Adrenal gland (tissue), 12 donors: ENCODE data around the gene CTXND2. TPM values are rescaled to one million over a fixed set of nuclear protein-coding genes. Genes with fewer than 3 reads are reported as not detected.
A peak's percentile ranks its signal among the peaks of the same experiment; 100 is the strongest.

Experiments
- DNase-seq, 7 donors: peaks; one replicate each; pipeline ENCODE4 v3.0.0-alpha.2; 2019 to 2020
- H3K27ac ChIP-seq, 5 donors: fragments of 200-600 bp; sonication (generic) in 4 of 5; 1 replicate in 3 of 5; 2 replicates in 2 of 5; pipeline versions ENCODE4 v1.5.1 to v1.8.0; 2016 to 2020; ENCODE audit warnings: mild to moderate bottlenecking in 1 of 5
- H3K27me3 ChIP-seq: fragments of 200-600 bp; 2 replicates; pipeline ENCODE4 v1.8.0; 2021
- H3K36me3 ChIP-seq, 2 donors: fragments of 200-600 bp; replicated peaks in 1 of 2; 1 replicate in 1 of 2; 2 replicates in 1 of 2; pipeline versions ENCODE4 v1.5.1 to v1.8.0; 2018 to 2022
- H3K4me1 ChIP-seq, 2 donors: fragments of 200-600 bp; replicated peaks in 1 of 2; 1 replicate in 1 of 2; 2 replicates in 1 of 2; pipeline versions ENCODE4 v1.5.1 to v1.8.0; 2018 to 2021
- H3K4me3 ChIP-seq, 4 donors: fragments of 200-600 bp; sonication (generic) in 3 of 4; one replicate each; pipeline ENCODE4 v1.5.1; 2016 to 2018
- H3K9me3 ChIP-seq, 3 donors: fragments of 200-600 bp; sonication (generic) in 1 of 3; replicated peaks in 1 of 3; 1 replicate in 2 of 3; 2 replicates in 1 of 3; pipeline versions ENCODE4 v1.5.1 to v1.8.0; 2016 to 2021
- POLR2A ChIP-seq, 2 donors: fragments of 450-650 bp; IDR thresholded peaks; one replicate each; pipeline ENCODE4 v1.6.1; 2017; ENCODE audit warnings: antibody characterized with exemption in 2 of 2, mild to moderate bottlenecking in 2 of 2, moderate library complexity in 1 of 2
- WGBS, 4 donors: extraction: QIAGEN DNeasy Blood & Tissue Kit in 2 of 4; methylation state at CpG; one replicate each; pipeline versions ENCODE4 v1.1.5 to v1.1.7; 2013 to 2017; 5-methylcytosine and 5-hydroxymethylcytosine counted together
- intact Hi-C, 2 donors: fragments of 100-400 bp; cut with DNase I; formaldehyde crosslinking; loops; one replicate each; pipeline versions ENCODE4 v1.14.1 to v1.15.0; 2022 to 2023
- polyA plus RNA-seq, 3 donors: library from polyadenylated mRNA; stranded (reverse); fragments of 200-250 nt in 2 of 3; fragments of 350-450 nt in 1 of 3; fragmentation: Illumina TruSeq in 1 of 3; extraction: RNeasy Lipid Tissue Mini Kit (QIAGEN cat#74804) in 1 of 3; gene quantifications; one replicate each; pipeline ENCODE4 v1.2.3, GENCODE V29; 2013 to 2014
- total RNA-seq, 9 donors: library from RNA; depleted of rRNA in 4 of 9; stranded (reverse); fragments of >200 nt in 4 of 9; fragments of 120-200 nt in 1 of 9; fragmentation: NEBNext Ultra II Directional in 1 of 9; extraction: Animal tissue kit (Norgen Biotek cat#: 25700) in 1 of 9; gene quantifications; one replicate each; pipeline versions ENCODE4 v1.1.0 to v1.2.4, GENCODE V29; 2013 to 2023
- TF ChIP-seq, protein P1 (sequence below), 6 experiments: fragments of 450-650 bp in 4 of 6; fragments of 200-600 bp in 2 of 6; sonication (generic) in 1 of 6; IDR thresholded peaks; 1 replicate in 5 of 6; 2 replicates in 1 of 6; pipeline versions ENCODE4 v1.5.1 to v1.8.0; 2016 to 2021; ENCODE audit warnings: antibody characterized with exemption in 6 of 6, mild to moderate bottlenecking in 2 of 6, moderate library complexity in 1 of 6
- donor health status: healthy with polysubstance abuse.
- donor health status: Bipolar disorder and iron deficiency.
- donor health status: DM: yes; HTN: yes; CAD: no.
- donor health status: DM: no; HTN: no; CAD: no.
- donor health status: DM: no; HTN: no; CAD: no.
- donor health status: DM: yes; HTN: yes; CAD: no.

The CTXND2 gene
- total and polyA plus RNA-seq, 12 donors: not detected

DNA sequence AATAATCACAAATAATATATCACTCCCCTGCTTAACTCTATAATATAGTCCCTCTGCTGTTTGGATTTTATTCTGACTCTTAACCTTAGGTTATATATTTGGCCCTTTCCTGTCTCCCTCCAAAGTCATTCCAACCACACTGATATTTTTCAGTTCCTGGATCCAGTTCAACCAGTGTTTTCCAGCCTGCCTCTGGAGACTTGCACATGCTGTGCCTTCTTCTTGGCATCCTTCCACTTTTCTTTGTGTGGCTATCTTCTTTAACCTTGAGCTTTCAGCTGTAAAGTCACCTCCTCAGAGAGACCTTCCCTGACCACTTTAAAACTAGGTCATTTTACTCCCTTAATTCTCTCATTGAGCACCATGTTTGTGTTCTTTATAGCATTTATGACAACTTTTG lies 68.3 kb downstream of the CTXND2 start:
- DNase-seq: peak in 2 of 7 donors; percentile 32 to 35
- Histone ChIP-seq H3K4me3 (no peak overlapping the region), H3K27me3 (no peaks in the 10 kb centered on the region), H3K27ac (peak overlapping the region in 2 of 5 donors; percentile 1 to 38), H3K9me3 (no peaks in the 10 kb centered on the region), H3K4me1 (peaks cover 0 to 9% of the 10 kb centered on the region in 2 donors), H3K36me3 (peaks cover 0 to 80% of the 10 kb centered on the region in 2 donors)
- intact Hi-C loops: no loop called here
- TF ChIP-seq, protein P1, sequence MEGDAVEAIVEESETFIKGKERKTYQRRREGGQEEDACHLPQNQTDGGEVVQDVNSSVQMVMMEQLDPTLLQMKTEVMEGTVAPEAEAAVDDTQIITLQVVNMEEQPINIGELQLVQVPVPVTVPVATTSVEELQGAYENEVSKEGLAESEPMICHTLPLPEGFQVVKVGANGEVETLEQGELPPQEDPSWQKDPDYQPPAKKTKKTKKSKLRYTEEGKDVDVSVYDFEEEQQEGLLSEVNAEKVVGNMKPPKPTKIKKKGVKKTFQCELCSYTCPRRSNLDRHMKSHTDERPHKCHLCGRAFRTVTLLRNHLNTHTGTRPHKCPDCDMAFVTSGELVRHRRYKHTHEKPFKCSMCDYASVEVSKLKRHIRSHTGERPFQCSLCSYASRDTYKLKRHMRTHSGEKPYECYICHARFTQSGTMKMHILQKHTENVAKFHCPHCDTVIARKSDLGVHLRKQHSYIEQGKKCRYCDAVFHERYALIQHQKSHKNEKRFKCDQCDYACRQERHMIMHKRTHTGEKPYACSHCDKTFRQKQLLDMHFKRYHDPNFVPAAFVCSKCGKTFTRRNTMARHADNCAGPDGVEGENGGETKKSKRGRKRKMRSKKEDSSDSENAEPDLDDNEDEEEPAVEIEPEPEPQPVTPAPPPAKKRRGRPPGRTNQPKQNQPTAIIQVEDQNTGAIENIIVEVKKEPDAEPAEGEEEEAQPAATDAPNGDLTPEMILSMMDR (IDR thresholded peaks at IDR 0.05): no peak
- no peak for TF ChIP-seq POLR2A (IDR thresholded peaks at IDR 0.05)

DNA sequence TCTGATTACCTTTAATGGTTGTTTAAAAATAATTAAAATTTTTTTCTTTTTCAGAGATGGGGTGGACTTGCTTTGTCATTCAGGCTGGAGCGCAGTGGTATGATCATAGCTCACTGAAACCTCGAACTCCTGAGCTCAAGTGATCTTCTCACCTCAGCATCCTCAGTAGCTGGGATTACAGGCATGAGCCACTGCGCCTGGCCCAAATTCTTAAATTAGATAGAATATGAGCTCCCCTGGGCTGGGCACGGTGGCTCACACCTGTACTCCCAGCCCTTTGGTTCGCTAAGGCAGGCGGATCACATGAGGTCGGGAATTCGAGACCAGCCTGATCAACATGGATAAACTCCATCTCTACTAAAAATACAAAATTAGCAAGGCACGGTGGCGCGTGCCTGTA lies 70.7 kb downstream of the CTXND2 start:
- Histone ChIP-seq H3K9me3 (no peaks in the 10 kb centered on the region), H3K4me3 (no peak overlapping the region), H3K27me3 (no peaks in the 10 kb centered on the region), H3K27ac (no peak overlapping the region), H3K36me3 (peaks cover 0 to 79% of the 10 kb centered on the region in 2 donors), H3K4me1 (peaks cover 0 to 9% of the 10 kb centered on the region in 2 donors)
- TF ChIP-seq, protein P1 (IDR thresholded peaks at IDR 0.05): no peak
- TF ChIP-seq POLR2A (IDR thresholded peaks at IDR 0.05): no peak
- 94 to 98% (median 96%) methylated on average over 11 of the region's 11 CpGs for WGBS, 4 donors
- intact Hi-C loops: no loop called here
- DNase-seq: peak in 1 of 7 donors; percentile 45

DNA sequence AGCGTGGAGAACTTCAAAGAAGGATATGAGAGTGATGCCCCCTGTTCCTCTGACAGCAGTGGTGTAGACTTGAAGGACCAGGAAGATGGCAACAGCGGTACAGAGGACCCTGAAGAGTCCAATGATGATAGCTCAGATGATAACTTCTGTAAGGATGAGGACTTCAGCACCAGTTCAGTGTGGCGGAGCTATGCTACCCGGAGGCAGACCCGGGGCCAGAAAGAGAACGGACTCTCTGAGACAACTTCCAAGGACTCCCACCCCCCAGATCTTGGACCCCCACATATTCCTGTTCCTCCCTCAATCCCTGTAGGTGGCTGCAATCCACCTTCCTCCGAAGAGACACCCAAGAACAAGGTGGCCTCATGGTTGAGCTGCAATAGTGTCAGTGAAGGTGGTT lies 73.7 kb downstream of the CTXND2 start:
- Histone ChIP-seq H3K4me3 (no peak overlapping the region), H3K9me3 (no peaks in the 10 kb centered on the region), H3K4me1 (peaks cover 0 to 1% of the 10 kb centered on the region in 2 donors), H3K36me3 (peaks cover 0 to 85% of the 10 kb centered on the region in 2 donors), H3K27me3 (no peaks in the 10 kb centered on the region), H3K27ac (no peak overlapping the region)
- TF ChIP-seq, protein P1 (IDR thresholded peaks at IDR 0.05): no peak
- no peak for TF ChIP-seq POLR2A (IDR thresholded peaks at IDR 0.05)
- intact Hi-C loops: no loop called here
- WGBS, 4 donors: 95 to 99% (median 97%) methylated on average over 7 of the region's 7 CpGs
- DNase-seq: peak in 1 of 7 donors; percentile 42

DNA sequence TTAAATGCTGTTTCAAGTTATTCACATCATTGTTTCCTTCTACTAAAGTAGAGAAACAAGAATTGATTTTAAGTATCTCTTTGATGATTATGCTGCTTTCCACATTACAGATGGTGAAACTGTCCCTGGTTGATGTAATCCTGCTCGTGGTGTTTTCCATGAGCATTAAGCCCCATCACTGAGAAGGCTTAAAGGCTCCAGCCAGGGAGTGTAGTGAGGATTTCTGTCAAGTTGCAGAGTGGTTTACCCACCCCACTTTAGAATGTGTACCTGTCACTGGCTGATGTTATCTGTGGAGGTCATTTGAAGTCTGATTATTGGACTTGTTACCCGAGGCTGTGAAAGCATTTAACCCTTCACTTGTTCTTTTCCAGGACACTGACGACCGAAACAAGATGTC lies 74.8 kb downstream of the CTXND2 start:
- intact Hi-C loops: no loop called here
- no peak overlapping the region for H3K4me3 ChIP-seq
- TF ChIP-seq, protein P1 (IDR thresholded peaks at IDR 0.05): no peak
- TF ChIP-seq POLR2A (IDR thresholded peaks at IDR 0.05): no peak
- peak in 1 of 7 donors; percentile 39 for DNase-seq
- WGBS, 4 donors: 48 to 68% (median 56%) methylated on average over 4 of the region's 4 CpGs
- peaks cover 0 to 94% of the 10 kb centered on the region in 2 donors for H3K36me3 ChIP-seq
- no peaks in the 10 kb centered on the region for H3K27me3 ChIP-seq
- no peaks in the 10 kb centered on the region for H3K4me1 ChIP-seq
- H3K27ac ChIP-seq: peak overlapping the region in 2 of 5 donors; percentile 32 to 56
- no peaks in the 10 kb centered on the region for H3K9me3 ChIP-seq

Other genes with a start within 250 kb of the CTXND2 start
- 10 to 100 TPM; 19.9 to 45.3 (median 24.9) TPM for gene GOLPH3L, start 190.0 kb upstream of the CTXND2 start, total RNA-seq
- 10 to 100 TPM in 1 of 3 donors, 1 to 10 TPM in 2; 6.7 to 98.3 (median 9.6) TPM for gene GOLPH3L, start 190.0 kb upstream of the CTXND2 start, polyA plus RNA-seq
- gene HORMAD1, start 166.2 kb upstream of the CTXND2 start, total RNA-seq: under 1 TPM in 4 of 9 donors, not detected in 5; 0.14 to 0.46 (median 0.27) TPM
- not detected for gene HORMAD1, start 166.2 kb upstream of the CTXND2 start, polyA plus RNA-seq
- 100 to 1,000 TPM in 6 of 9 donors, 10 to 100 TPM in 3; 27.4 to 175 (median 112) TPM for gene CTSS, start 121.4 kb upstream of the CTXND2 start, total RNA-seq
- gene CTSS, start 121.4 kb upstream of the CTXND2 start, polyA plus RNA-seq: 10 to 100 TPM; 12.1 to 36.0 (median 33.4) TPM
- 10 to 100 TPM in 5 of 9 donors, 1 to 10 TPM in 4; 5.0 to 29.4 (median 10.9) TPM for gene CTSK, start 78.9 kb upstream of the CTXND2 start, total RNA-seq
- 10 to 100 TPM in 2 of 3 donors, 1 to 10 TPM in 1; 7.9 to 27.4 (median 23.9) TPM for gene CTSK, start 78.9 kb upstream of the CTXND2 start, polyA plus RNA-seq
- 10 to 100 TPM; 28.8 to 68.8 (median 51.5) TPM for gene ARNT, start 10.5 kb upstream of the CTXND2 start, total RNA-seq
- 10 to 100 TPM; 19.2 to 34.6 (median 21.4) TPM for gene ARNT, start 10.5 kb upstream of the CTXND2 start, polyA plus RNA-seq
- 10 to 100 TPM; 12.6 to 52.9 (median 33.9) TPM for gene SETDB1, start 39.2 kb downstream of the CTXND2 start, total RNA-seq
- 10 to 100 TPM; 28.9 to 50.4 (median 41.3) TPM for gene SETDB1, start 39.2 kb downstream of the CTXND2 start, polyA plus RNA-seq
- gene CERS2, start 87.7 kb downstream of the CTXND2 start, total RNA-seq: 100 to 1,000 TPM; 289 to 682 (median 496) TPM
- 100 to 1,000 TPM; 482 to 547 (median 520) TPM for gene CERS2, start 87.7 kb downstream of the CTXND2 start, polyA plus RNA-seq
- 1 to 10 TPM in 2 of 9 donors, under 1 TPM in 7; 0.22 to 3.2 (median 0.50) TPM for gene ANXA9, start 95.2 kb downstream of the CTXND2 start, total RNA-seq
- gene ANXA9, start 95.2 kb downstream of the CTXND2 start, polyA plus RNA-seq: under 1 TPM; 0.18 to 0.56 (median 0.40) TPM
- gene MINDY1, start 119.8 kb downstream of the CTXND2 start, total RNA-seq: 10 to 100 TPM; 13.3 to 37.5 (median 32.7) TPM
- 10 to 100 TPM in 2 of 3 donors, 1 to 10 TPM in 1; 6.0 to 12.5 (median 12.5) TPM for gene MINDY1, start 119.8 kb downstream of the CTXND2 start, polyA plus RNA-seq
- gene PRUNE1, start 121.3 kb downstream of the CTXND2 start, total RNA-seq: 10 to 100 TPM; 12.3 to 25.7 (median 20.0) TPM
- gene PRUNE1, start 121.3 kb downstream of the CTXND2 start, polyA plus RNA-seq: 10 to 100 TPM; 10.2 to 16.1 (median 10.9) TPM
- 1 to 10 TPM in 1 of 9 donors, under 1 TPM in 5, not detected in 3; 0.11 to 2.4 (median 0.27) TPM for gene BNIPL, start 149.4 kb downstream of the CTXND2 start, total RNA-seq
- gene BNIPL, start 149.4 kb downstream of the CTXND2 start, polyA plus RNA-seq: 1 to 10 TPM in 1 of 3 donors, under 1 TPM in 2; 0.05 to 1.4 (median 0.24) TPM
- gene C1orf56, start 160.6 kb downstream of the CTXND2 start, total RNA-seq: 10 to 100 TPM in 7 of 9 donors, 1 to 10 TPM in 2; 3.9 to 29.7 (median 13.9) TPM
- gene C1orf56, start 160.6 kb downstream of the CTXND2 start, polyA plus RNA-seq: 10 to 100 TPM in 1 of 3 donors, 1 to 10 TPM in 2; 8.3 to 10.3 (median 8.3) TPM
- 100 to 1,000 TPM in 3 of 9 donors, 10 to 100 TPM in 6; 53.6 to 125 (median 88.2) TPM for gene CDC42SE1, start 172.5 kb downstream of the CTXND2 start, total RNA-seq
- gene CDC42SE1, start 172.5 kb downstream of the CTXND2 start, polyA plus RNA-seq: 10 to 100 TPM; 45.5 to 85.8 (median 55.8) TPM
- gene MLLT11, start 173.3 kb downstream of the CTXND2 start, total RNA-seq: 10 to 100 TPM in 2 of 9 donors, 1 to 10 TPM in 7; 1.6 to 31.9 (median 3.7) TPM
- 10 to 100 TPM in 1 of 3 donors, 1 to 10 TPM in 2; 4.3 to 17.4 (median 9.0) TPM for gene MLLT11, start 173.3 kb downstream of the CTXND2 start, polyA plus RNA-seq
- gene GABPB2, start 183.6 kb downstream of the CTXND2 start, total RNA-seq: 10 to 100 TPM in 8 of 9 donors, 1 to 10 TPM in 1; 8.5 to 37.1 (median 12.1) TPM
- 10 to 100 TPM in 2 of 3 donors, 1 to 10 TPM in 1; 8.3 to 15.3 (median 11.8) TPM for gene GABPB2, start 183.6 kb downstream of the CTXND2 start, polyA plus RNA-seq